DOHH2 (cell line): ENCODE results near the gene SCUBE2.

Source experiments
- CTCF ChIP-seq: fragments of 200-600 bp; sonication (generic); IDR thresholded peaks from one replicate; pipeline ENCODE4 v1.5.1; 2014; ENCODE audit warnings: antibody characterized with exemption, mild to moderate bottlenecking, low read depth, low read length; ENCODE audit not compliant: poor library complexity, severe bottlenecking
- EZH2phosphoT487 ChIP-seq: fragments of 200-600 bp; sonication (generic); IDR thresholded peaks from 2 replicates; pipeline ENCODE4 v1.6.1; 2017; ENCODE audit warnings: borderline replicate concordance, mild to moderate bottlenecking, antibody characterized with exemption, low read length, moderate library complexity, mixed read lengths

GRCh38 chr11:9002920-9003572 is 88.4 kb downstream of the SCUBE2 start:
- no peak for TF ChIP-seq CTCF
- TF ChIP-seq EZH2phosphoT487: no peak
